Mammary epithelial cell (primary cell): ENCODE results near the gene HBA2.

Experiments used
- EZH2 ChIP-seq: IDR thresholded peaks from 2 replicates; pipeline ENCODE4 v1.6.1; 2012; ENCODE audit warnings: low read length, inconsistent platforms, borderline replicate concordance
- TF ChIP-seq, protein P1 (sequence below), 2 donors: IDR thresholded peaks in 1 of 2; conservative IDR thresholded peaks in 1 of 2; 2 replicates each; pipeline ENCODE4 v1.5.1; 2011 to 2012; ENCODE audit warnings: inconsistent platforms in 2 of 2, low read length in 2 of 2, mild to moderate bottlenecking in 2 of 2, control low read depth in 1 of 2, low read depth in 1 of 2; ENCODE audit not compliant: insufficient read depth in 1 of 2; ENCODE audit errors: extremely low read depth in 1 of 2

GRCh38 chr16:168424-168823, 4.3 kb upstream of the HBA2 start:
- TF ChIP-seq, protein P1, sequence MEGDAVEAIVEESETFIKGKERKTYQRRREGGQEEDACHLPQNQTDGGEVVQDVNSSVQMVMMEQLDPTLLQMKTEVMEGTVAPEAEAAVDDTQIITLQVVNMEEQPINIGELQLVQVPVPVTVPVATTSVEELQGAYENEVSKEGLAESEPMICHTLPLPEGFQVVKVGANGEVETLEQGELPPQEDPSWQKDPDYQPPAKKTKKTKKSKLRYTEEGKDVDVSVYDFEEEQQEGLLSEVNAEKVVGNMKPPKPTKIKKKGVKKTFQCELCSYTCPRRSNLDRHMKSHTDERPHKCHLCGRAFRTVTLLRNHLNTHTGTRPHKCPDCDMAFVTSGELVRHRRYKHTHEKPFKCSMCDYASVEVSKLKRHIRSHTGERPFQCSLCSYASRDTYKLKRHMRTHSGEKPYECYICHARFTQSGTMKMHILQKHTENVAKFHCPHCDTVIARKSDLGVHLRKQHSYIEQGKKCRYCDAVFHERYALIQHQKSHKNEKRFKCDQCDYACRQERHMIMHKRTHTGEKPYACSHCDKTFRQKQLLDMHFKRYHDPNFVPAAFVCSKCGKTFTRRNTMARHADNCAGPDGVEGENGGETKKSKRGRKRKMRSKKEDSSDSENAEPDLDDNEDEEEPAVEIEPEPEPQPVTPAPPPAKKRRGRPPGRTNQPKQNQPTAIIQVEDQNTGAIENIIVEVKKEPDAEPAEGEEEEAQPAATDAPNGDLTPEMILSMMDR (conservative IDR thresholded peaks at IDR 0.05 in 1 of 2, IDR thresholded peaks at IDR 0.05 in 1 of 2; ENCODE audit: extremely low read depth in 1 of 2, insufficient read depth in 1 of 2, low read depth in 1 of 2, low read length in 2 of 2) = no peak
- TF ChIP-seq EZH2 = no peak
